Activated gamma-delta T cell (primary cell): Measurements from ENCODE around the gene CLCN3.
"Not testable (repeated sequence)": the region's sequence is repeated elsewhere in the genome, so short reads cannot be mapped to it uniquely, and the experiment has no call there.

Experiments
- DNase-seq: peaks from one replicate; lab custom pipeline; 2025; lab: John Stamatoyannopoulos, UW

The CLCN3 gene

GRCh38 chr4:169618286-169618685 lies 2.1 kb upstream of the CLCN3 start:
- DNase-seq = no peak

- no peak for DNase-seq
These were observed 1.4 kb upstream of the CLCN3 start for GRCh38 chr4:169618986-169619385.

GRCh38 chr4:169619518-169619957 lies 840 bp upstream of the CLCN3 start:
- DNase-seq = no peak

- DNase-seq = no peak
These were observed 486 bp downstream of the CLCN3 start for GRCh38 chr4:169620880-169621248.

GRCh38 chr4:169621731-169622492 lies 1.5 kb downstream of the CLCN3 start:
- no peak for DNase-seq

GRCh38 chr4:169622566-169622965 lies 2.2 kb downstream of the CLCN3 start:
- no peak for DNase-seq

GRCh38 chr4:169624012-169624411 lies 3.6 kb downstream of the CLCN3 start:
- not testable (repeated sequence) for DNase-seq

GRCh38 chr4:169625886-169626285 lies 5.5 kb downstream of the CLCN3 start:
- no peak for DNase-seq

- DNase-seq = no peak
These were observed 6.2 kb downstream of the CLCN3 start for GRCh38 chr4:169626331-169627282.

- no peak for DNase-seq
These were observed 6.9 kb downstream of the CLCN3 start for GRCh38 chr4:169627307-169627706.

GRCh38 chr4:169628579-169628978 lies 8.2 kb downstream of the CLCN3 start:
- no peak for DNase-seq

GRCh38 chr4:169630069-169630468 lies 9.7 kb downstream of the CLCN3 start:
- DNase-seq = no peak

GRCh38 chr4:169632896-169633295 lies 12.5 kb downstream of the CLCN3 start:
- DNase-seq = no peak

- no peak for DNase-seq
These were observed 14.6 kb downstream of the CLCN3 start for GRCh38 chr4:169634975-169635374.

GRCh38 chr4:169640261-169640870 lies 20.0 kb downstream of the CLCN3 start:
- DNase-seq = no peak

GRCh38 chr4:169644802-169645201 lies 24.4 kb downstream of the CLCN3 start:
- DNase-seq = no peak

- DNase-seq = no peak
These were observed 25.2 kb downstream of the CLCN3 start for GRCh38 chr4:169645627-169646026.

GRCh38 chr4:169649545-169650226 lies 29.3 kb downstream of the CLCN3 start:
- DNase-seq = no peak

GRCh38 chr4:169650227-169650936 lies 30.0 kb downstream of the CLCN3 start:
- no peak for DNase-seq

GRCh38 chr4:169652535-169652934 lies 32.2 kb downstream of the CLCN3 start:
- no peak for DNase-seq

- DNase-seq = no peak
These were observed 35.0 kb downstream of the CLCN3 start for GRCh38 chr4:169655401-169655800.
